Measurements from ENCODE around the gene ELL. TPM values are rescaled to one million over a fixed set of nuclear protein-coding genes. Genes with fewer than 3 reads are reported as not detected.

ELL gene
- total and polyA plus RNA-seq, 3 donors from 2014 or later = 48.0 to 76.1 (median 75.8) TPM

GRCh38 chr19:18480006-18480691, 41.7 kb downstream of the ELL start:
- H3K4me1 ChIP-seq = peaks cover 27% of the 10 kb centered on the region
- H3K4me3 ChIP-seq = no peak overlapping the region
- WGBS, 2 donors = 23 to 43% methylated on average over 11 to 13 of the region's 13 CpGs
- H3K27ac ChIP-seq = peak overlapping the region; percentile 48 to 67
- H3K9me3 ChIP-seq = no peaks in the 10 kb centered on the region
- DNase-seq = peak; percentile 86
- no peaks in the 10 kb centered on the region for H3K36me3 ChIP-seq (ENCODE audit: low read depth, missing control alignments)
- TF ChIP-seq CTCF (IDR thresholded peaks at IDR 0.05) (no peak), POLR2A (IDR thresholded peaks at IDR 0.05) (no peak)
- intact Hi-C loops (cut with DNase I; ENCODE audit: low total_unique reads) = no loop called here
- H3K27me3 ChIP-seq = no peaks in the 10 kb centered on the region

GRCh38 chr19:18478545-18479311, 43.1 kb downstream of the ELL start:
- intact Hi-C loops (cut with DNase I; ENCODE audit: low total_unique reads) = no loop called here
- Histone ChIP-seq H3K36me3 (ENCODE audit: low read depth, missing control alignments) (no peaks in the 10 kb centered on the region), H3K27ac (peak overlapping the region in 1 of 2 donors; percentile 20), H3K4me3 (no peak overlapping the region), H3K27me3 (no peaks in the 10 kb centered on the region), H3K4me1 (peaks cover 27% of the 10 kb centered on the region), H3K9me3 (no peaks in the 10 kb centered on the region)
- DNase-seq = peak; percentile 56
- TF ChIP-seq CTCF (IDR thresholded peaks at IDR 0.05) = no peak
- no peak for TF ChIP-seq POLR2A (IDR thresholded peaks at IDR 0.05)
- 78 to 84% methylated on average over 10 to 17 of the region's 17 CpGs for WGBS, 2 donors

- no peaks in the 10 kb centered on the region for H3K36me3 ChIP-seq (ENCODE audit: low read depth, missing control alignments)
- peaks cover 35% of the 10 kb centered on the region for H3K4me1 ChIP-seq
- DNase-seq = no peak
- WGBS, 2 donors = 81 to 92% methylated on average over 3 to 8 of the region's 8 CpGs
- intact Hi-C loops (cut with DNase I; ENCODE audit: low total_unique reads) = no loop called here
- no peak overlapping the region for H3K27ac ChIP-seq
- no peak overlapping the region for H3K4me3 ChIP-seq
- no peaks in the 10 kb centered on the region for H3K9me3 ChIP-seq
- TF ChIP-seq CTCF (IDR thresholded peaks at IDR 0.05) = no peak
- TF ChIP-seq POLR2A (IDR thresholded peaks at IDR 0.05) = no peak
- H3K27me3 ChIP-seq = no peaks in the 10 kb centered on the region
Measured at GRCh38 chr19:18477974-18478373, 43.9 kb downstream of the ELL start.

GRCh38 chr19:18477042-18477779, 44.7 kb downstream of the ELL start:
- no peaks in the 10 kb centered on the region for H3K9me3 ChIP-seq
- H3K4me1 ChIP-seq = peaks cover 36% of the 10 kb centered on the region
- no peak overlapping the region for H3K4me3 ChIP-seq
- H3K36me3 ChIP-seq (ENCODE audit: low read depth, missing control alignments) = no peaks in the 10 kb centered on the region
- H3K27ac ChIP-seq = no peak overlapping the region
- 86 to 88% methylated on average over 24 of the region's 24 CpGs for WGBS, 2 donors
- no peaks in the 10 kb centered on the region for H3K27me3 ChIP-seq
- TF ChIP-seq POLR2A (IDR thresholded peaks at IDR 0.05) (no peak), CTCF (IDR thresholded peaks at IDR 0.05) (no peak)
- intact Hi-C loops (cut with DNase I; ENCODE audit: low total_unique reads) = no loop called here
- DNase-seq = no peak

All from testis (tissue), 3 donors.